Measurements from ENCODE around the gene KCTD15.

The KCTD15 gene

DNA sequence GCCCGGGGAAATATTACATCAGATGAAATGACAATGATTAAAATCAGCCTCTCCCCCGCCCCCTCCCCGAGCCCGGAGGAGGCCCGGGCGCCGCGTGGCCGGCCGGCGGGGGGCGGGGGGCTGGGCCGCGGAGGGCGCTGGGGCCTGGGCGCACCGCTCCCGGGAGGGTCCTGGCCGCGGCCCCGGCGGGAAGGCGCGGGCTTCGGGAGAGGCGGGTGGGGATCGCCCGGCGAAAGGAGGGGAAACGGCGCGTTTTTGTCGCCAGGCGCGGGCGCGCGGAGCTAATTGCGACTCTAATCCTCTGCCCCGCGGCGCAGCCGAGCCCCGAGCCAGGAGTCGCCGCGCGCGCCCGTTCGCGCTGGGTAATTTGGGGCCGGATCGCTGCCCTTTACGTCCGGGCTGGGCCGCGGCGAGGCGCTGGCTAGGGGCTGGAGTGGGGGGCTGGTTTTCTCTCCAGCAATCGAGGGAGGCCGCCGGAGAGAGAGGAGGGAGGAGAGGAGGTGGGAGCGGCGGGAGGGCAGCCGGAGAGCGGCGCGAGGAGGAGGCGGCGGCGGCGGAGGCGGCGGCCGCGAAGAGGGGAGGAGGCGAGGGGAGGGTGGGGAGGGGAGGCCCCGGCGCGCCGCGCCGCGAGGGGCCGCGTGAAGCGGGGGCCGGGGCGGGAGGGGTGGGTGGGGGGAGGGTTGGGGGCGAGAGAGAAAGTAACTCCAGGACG lies at the start of gene KCTD15:
Gene KCTD15 (plus strand): TSS at position 707 of the 712 bp plus-strand sequence. CDS start 3,585 bp downstream, outside the sequence.
- TF ChIP-seq CTCF (IDR thresholded peaks at IDR 0.05; ENCODE audit: insufficient read depth, low read depth, low read length, missing control alignments) = no peak
- DNase-seq (ENCODE audit: low read depth) = peak; percentile 52
- peak within 1 kb of the TSS; percentile 62 for H3K4me3 ChIP-seq (ENCODE audit: low read depth, low read length)

- H3K4me3 ChIP-seq (ENCODE audit: low read depth, low read length) = no peak overlapping the region
- no peak for TF ChIP-seq CTCF (IDR thresholded peaks at IDR 0.05; ENCODE audit: insufficient read depth, low read depth, low read length, missing control alignments)
- no peak for DNase-seq (ENCODE audit: low read depth)
Measured at GRCh38 chr19:33747273-33747672, 49.4 kb upstream of the KCTD15 start.

DNA sequence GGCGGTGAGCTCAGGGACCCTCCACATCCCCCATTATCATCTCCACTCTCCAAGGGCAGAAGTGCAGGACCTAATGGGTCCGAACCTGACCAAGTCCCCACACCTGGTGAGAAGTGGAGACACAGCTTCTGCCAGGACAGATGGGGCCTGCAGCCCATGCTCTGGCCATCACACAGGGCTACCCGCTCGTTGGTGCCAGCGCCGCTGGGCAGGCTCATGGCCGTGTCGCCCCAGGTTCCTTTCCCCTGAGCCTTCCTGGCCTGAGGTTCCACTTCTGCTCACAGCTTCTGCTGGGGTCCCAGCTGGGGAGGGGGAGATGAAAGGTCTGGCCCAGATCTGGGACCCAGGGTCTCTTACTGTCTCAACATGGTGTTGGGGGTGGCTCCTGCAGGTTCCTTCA lies 48.4 kb upstream of the KCTD15 start:
- TF ChIP-seq CTCF (IDR thresholded peaks at IDR 0.05; ENCODE audit: insufficient read depth, low read depth, low read length, missing control alignments) = no peak
- no peak for DNase-seq (ENCODE audit: low read depth)
- H3K4me3 ChIP-seq (ENCODE audit: low read depth, low read length) = no peak overlapping the region

DNA sequence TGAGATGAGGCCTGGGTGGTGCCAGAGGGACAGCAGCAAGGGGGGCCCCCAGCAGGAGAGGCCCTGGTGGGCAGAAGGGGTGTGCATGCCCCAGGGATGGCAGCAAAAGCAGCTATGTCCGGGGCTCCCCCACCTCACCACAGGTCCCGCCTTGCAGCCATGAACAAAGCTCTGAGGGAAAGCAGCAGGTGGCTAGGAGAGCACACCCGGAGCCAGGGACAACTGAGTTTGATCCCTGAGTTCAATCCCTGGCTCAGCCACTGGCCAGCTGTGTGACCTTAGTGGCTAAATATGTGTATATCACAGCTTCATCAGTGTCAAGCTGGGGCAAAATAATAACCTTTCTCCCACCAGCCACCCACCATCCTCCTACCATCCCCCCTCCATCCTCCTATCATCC lies 47.7 kb upstream of the KCTD15 start:
- no peak overlapping the region for H3K4me3 ChIP-seq (ENCODE audit: low read depth, low read length)

GRCh38 chr19:33749619-33750175 lies 47.0 kb upstream of the KCTD15 start:
- H3K4me3 ChIP-seq (ENCODE audit: low read depth, low read length) = no peak overlapping the region
- no peak for DNase-seq (ENCODE audit: low read depth)
- no peak for TF ChIP-seq CTCF (IDR thresholded peaks at IDR 0.05; ENCODE audit: insufficient read depth, low read depth, low read length, missing control alignments)

More for the DNA sequence above, 47.7 kb upstream of the KCTD15 start:
- no peak for TF ChIP-seq CTCF (IDR thresholded peaks at IDR 0.05; ENCODE audit: insufficient read depth, low read depth, low read length, missing control alignments)
- no peak for DNase-seq (ENCODE audit: low read depth)

DNA sequence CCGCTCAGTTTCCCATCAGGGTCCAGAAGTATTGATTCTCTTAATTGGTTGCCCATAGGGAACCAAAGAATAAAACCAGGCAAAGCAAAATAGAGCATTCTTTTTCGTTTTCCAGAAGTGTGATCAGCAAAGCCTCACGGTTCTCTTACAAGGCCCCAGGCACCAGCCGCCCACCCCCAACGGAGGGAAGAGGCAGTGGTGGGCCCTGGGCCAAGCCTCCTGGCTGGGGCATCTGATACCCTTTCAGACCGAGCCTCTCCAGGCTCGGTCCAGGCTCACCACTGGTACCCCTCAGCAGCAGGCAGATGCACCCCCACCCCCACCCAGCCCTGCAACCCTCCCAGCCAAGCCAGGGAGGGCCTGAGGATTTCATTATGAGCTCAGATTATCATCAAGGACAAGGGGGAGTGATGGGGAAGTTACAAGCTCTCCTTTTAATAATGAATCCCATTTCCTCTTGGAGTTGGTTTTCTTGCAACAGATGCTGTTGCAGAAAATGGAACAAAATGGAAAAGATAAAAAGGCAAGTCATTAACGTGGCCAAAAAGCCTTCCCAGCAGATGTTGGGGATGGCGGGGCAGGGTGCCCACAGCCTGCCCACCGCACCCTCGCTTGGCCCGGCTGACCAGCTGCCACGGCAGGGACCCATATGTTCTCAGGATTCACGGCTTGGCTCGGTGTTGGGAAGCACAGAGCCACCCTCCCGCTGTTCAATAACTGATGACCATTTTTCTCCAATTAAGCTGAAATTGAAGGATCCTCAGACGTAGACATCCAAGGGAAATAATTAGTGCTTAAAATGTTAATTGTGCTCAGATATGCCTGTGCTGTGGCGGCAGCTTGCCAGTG lies 45.9 kb upstream of the KCTD15 start:
- H3K4me3 ChIP-seq (ENCODE audit: low read depth, low read length) = no peak overlapping the region
- DNase-seq (ENCODE audit: low read depth) = no peak
- TF ChIP-seq CTCF (IDR thresholded peaks at IDR 0.05; ENCODE audit: insufficient read depth, low read depth, low read length, missing control alignments) = no peak

All from GM12865 (cell line).